Measurements from ENCODE around the gene OPN1SW. TPM values are rescaled to one million over a fixed set of nuclear protein-coding genes. Genes with fewer than 3 reads are reported as not detected.

OPN1SW gene
- total RNA-seq, 3 donors from 2014 or later: not detected

DNA sequence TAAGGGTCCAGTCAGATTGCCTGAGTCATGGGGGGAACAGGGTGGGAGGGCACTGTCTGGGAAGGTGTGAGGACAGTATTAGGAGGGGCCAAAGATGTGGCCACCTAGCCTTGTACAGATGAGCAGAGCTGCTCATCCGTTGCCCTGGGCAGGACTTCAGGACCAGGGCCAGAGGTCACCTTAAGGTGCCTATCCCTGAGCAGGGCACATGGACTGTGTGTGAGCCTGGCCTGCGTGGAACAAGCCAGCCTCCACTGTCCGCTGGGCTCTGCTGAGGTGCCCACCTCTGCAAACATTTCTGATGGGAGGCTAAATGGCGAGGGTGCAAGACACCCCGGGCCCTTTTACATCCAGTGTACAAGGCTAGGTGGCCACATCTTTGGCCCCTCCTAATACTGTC lies 3.4 kb upstream of the OPN1SW start:
- TF ChIP-seq, protein P1, sequence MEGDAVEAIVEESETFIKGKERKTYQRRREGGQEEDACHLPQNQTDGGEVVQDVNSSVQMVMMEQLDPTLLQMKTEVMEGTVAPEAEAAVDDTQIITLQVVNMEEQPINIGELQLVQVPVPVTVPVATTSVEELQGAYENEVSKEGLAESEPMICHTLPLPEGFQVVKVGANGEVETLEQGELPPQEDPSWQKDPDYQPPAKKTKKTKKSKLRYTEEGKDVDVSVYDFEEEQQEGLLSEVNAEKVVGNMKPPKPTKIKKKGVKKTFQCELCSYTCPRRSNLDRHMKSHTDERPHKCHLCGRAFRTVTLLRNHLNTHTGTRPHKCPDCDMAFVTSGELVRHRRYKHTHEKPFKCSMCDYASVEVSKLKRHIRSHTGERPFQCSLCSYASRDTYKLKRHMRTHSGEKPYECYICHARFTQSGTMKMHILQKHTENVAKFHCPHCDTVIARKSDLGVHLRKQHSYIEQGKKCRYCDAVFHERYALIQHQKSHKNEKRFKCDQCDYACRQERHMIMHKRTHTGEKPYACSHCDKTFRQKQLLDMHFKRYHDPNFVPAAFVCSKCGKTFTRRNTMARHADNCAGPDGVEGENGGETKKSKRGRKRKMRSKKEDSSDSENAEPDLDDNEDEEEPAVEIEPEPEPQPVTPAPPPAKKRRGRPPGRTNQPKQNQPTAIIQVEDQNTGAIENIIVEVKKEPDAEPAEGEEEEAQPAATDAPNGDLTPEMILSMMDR (IDR thresholded peaks at IDR 0.05): no peak
- no peak for DNase-seq
- intact Hi-C loops (cut with DNase I, micrococcal nuclease): no loop called here

DNA sequence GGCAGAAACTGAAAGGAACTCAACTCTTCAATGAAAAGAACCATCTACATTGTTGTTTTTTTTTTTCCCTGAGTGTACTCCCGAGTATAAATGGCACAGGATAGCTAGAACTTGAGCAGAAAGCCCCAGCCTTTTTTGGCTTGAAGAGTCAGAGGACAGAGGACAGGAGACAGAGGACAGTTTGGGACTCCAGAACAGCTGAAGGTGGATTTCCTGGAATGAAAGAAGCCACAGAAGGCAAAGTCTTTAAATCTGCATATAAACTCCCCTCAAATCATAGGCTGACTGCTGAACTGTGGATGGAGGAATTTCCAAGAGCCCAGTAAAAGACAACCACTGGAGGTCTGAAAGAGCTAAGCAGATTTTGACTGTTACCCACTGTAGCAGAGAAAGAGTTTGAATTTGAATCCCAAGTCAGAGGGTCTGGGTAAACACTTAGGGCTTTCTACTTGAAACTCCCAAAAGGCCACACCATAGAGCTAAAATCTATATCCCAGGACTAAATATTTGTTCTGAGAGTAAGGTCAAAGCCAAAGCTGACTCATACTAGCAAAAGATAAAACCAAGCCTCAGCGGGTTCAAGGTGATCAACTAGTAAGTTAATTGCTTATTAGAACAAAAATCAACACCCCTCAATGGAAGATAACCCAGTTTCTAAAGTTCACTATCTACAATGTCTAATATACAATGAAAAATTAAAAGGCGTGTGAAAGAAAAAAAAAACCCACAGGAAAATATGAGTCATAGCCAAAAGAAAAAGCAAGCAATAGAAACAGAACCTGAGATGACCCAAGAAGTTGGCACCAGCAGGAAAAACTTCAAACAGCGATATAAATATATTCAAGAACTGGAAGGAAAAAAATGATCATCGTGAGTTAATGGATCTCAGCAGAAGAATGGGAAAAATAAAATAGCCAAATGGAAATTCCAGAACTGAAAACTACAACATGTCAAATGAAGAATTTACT lies 1.8 kb upstream of the OPN1SW start:
- ATAC-seq: no peak
- Histone ChIP-seq H3K36me3 (ENCODE audit: low read depth) (no peaks in the 10 kb centered on the region), H3K4me1 (ENCODE audit: low read depth) (no peaks in the 10 kb centered on the region), H3K9me3 (no peaks in the 10 kb centered on the region), H3K4me3 (no peak overlapping the region)
- intact Hi-C loops (cut with DNase I, micrococcal nuclease): no loop called here
- DNase-seq: no peak
- TF ChIP-seq, protein P1 (IDR thresholded peaks at IDR 0.05): no peak

More for the DNA sequence above, 3.4 kb upstream of the OPN1SW start:
- Histone ChIP-seq H3K36me3 (ENCODE audit: low read depth) (no peaks in the 10 kb centered on the region), H3K4me1 (ENCODE audit: low read depth) (no peaks in the 10 kb centered on the region), H3K4me3 (no peak overlapping the region), H3K9me3 (no peaks in the 10 kb centered on the region)
- ATAC-seq: no peak

DNA sequence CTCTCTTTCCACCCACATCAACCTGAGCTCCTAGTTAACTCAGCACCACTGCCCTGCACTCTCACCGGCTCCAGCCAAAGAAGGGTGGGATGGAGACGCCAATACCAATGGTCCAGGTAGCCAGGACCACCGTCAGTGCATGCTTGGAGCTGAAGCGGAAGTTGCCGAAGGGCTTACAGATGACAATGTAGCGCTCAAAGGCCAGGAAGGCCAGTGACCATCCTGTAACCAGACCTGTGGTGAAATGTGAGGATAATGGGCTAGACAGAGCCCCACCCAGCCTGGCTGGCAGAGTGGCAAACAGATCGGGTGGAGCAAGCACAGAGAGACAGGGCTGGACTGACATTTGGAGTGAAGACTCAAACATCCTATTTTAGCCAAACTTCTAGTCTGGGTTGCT lies 673 bp downstream of the OPN1SW start:
- intact Hi-C loops (cut with DNase I, micrococcal nuclease): no loop called here
- DNase-seq (no peak), ATAC-seq (no peak)
- H3K4me1 ChIP-seq (ENCODE audit: low read depth): no peaks in the 10 kb centered on the region
- H3K9me3 ChIP-seq: no peaks in the 10 kb centered on the region
- H3K4me3 ChIP-seq: no peak overlapping the region
- H3K36me3 ChIP-seq (ENCODE audit: low read depth): no peaks in the 10 kb centered on the region
- TF ChIP-seq, protein P1 (IDR thresholded peaks at IDR 0.05): no peak

DNA sequence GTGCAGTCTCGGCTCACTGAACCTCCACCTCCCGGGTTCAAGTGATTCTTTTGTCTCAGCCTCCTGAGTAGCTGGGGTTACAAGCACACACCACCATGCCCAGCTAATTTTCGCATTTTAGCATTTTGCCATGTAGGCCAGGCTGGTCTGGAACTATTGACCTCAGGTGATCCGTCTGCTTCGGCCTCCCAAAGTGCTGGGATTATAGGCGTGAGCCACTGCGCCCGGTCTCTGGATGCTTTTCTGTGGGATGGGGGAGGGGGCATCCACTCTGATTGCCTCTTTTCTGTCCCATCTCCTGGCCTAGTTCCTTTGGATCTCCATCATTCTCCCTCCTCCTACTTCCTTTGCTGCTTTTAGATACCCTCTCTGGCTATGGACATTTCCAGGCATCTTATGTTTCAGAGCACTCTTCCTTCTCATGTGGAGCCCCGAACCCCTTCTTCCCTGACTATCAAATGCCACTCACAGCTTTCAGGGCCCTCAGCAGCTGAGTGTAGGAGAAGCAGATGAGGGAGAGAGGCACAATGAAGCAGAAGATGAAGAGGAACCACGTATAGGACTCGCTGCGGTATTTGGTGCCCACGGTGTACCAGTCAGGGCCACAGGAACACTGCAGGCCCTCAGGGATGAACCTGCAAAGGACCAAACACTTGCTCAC lies 1.4 kb downstream of the OPN1SW start:
- Histone ChIP-seq H3K4me3 (no peak overlapping the region), H3K9me3 (no peaks in the 10 kb centered on the region), H3K4me1 (ENCODE audit: low read depth) (no peaks in the 10 kb centered on the region), H3K36me3 (ENCODE audit: low read depth) (peaks cover 3% of the 10 kb centered on the region)
- no peak for DNase-seq
- intact Hi-C loops (cut with DNase I, micrococcal nuclease): no loop called here
- ATAC-seq: no peak
- TF ChIP-seq, protein P1 (IDR thresholded peaks at IDR 0.05): no peak

DNA sequence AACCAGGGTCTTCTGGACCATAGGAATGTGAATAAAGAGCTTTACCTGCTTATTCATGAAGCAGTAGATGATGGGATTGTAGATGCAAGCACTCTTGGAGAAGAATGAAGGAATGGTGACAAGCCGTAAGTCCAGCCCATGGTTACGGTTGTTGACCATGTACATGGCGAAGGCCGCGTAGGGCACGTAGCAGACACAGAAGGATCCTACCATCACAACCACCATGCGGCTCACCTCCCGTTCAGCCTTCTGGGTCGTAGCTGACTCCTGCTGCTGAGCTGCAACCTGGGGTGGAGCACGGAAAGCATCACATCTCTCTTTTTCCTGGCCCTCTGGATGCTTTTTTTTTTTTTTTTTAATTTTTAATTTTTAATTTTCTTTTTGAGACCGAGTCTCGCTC lies 2.0 kb downstream of the OPN1SW start:
- ATAC-seq (no peak), DNase-seq (no peak)
- Histone ChIP-seq H3K9me3 (no peaks in the 10 kb centered on the region), H3K4me3 (no peak overlapping the region), H3K36me3 (ENCODE audit: low read depth) (peaks cover 4% of the 10 kb centered on the region), H3K4me1 (ENCODE audit: low read depth) (no peaks in the 10 kb centered on the region)
- intact Hi-C loops (cut with DNase I, micrococcal nuclease): no loop called here
- TF ChIP-seq, protein P1 (IDR thresholded peaks at IDR 0.05): no peak

All from mucosa of descending colon (tissue), 3 donors.